ENCODE results near the gene NAXD.
"Not testable (repeated sequence)": the region's sequence is repeated elsewhere in the genome, so short reads cannot be mapped to it uniquely, and the experiment has no call there.

DNA sequence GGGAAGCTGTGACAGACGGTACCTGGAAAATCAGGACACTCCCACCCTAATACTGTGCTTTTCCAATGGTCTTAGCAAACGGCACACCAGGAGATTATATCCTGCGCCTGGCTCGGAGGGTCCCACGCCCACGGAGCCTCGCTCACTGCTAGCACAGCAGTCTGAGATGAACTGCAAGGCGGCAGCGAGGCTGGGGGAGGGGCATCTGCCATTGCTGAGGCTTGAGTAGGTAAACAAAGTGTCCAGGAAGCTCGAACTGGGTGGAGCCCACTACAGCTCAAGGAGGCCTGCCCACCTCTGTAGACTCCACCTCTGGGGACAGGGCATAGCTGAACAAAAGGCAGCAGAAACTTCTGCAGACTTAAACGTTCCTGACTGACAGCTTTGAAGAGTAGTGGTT lies 54.5 kb downstream of the NAXD start:
- TF ChIP-seq POLR2A (IDR thresholded peaks at IDR 0.05; ENCODE audit: borderline replicate concordance, extremely low read depth, insufficient read depth, insufficient read length); EGR1 (IDR thresholded peaks at IDR 0.05; ENCODE audit: low read depth); MAX (IDR thresholded peaks at IDR 0.05); EZH2 (IDR thresholded peaks at IDR 0.05); CTCF (IDR thresholded peaks at IDR 0.05 in 2 of 3, conservative IDR thresholded peaks at IDR 0.05 in 1 of 3; ENCODE audit: borderline replicate concordance in 1 of 3, insufficient read depth in 1 of 3, low read depth in 2 of 3, low read length in 2 of 3); TCF7L2 (IDR thresholded peaks at IDR 0.05; ENCODE audit: borderline replicate concordance, extremely low read depth, insufficient read depth, insufficient read length); SP1 (IDR thresholded peaks at IDR 0.05; ENCODE audit: low read depth); YY1 (IDR thresholded peaks at IDR 0.05; ENCODE audit: extremely low read depth, insufficient replicate concordance, low read depth, low read length); CEBPB (IDR thresholded peaks at IDR 0.05; ENCODE audit: low read depth); EZH2phosphoT487 (IDR thresholded peaks at IDR 0.05; ENCODE audit: borderline replicate concordance); ZNF274 (IDR thresholded peaks at IDR 0.05; ENCODE audit: low read depth, low read length): not testable (repeated sequence)

All from HCT116 (cell line).